Fibroblast of pulmonary artery (primary cell): ENCODE measurements around the gene ANXA10.
"Not testable (repeated sequence)": the region's sequence is repeated elsewhere in the genome, so short reads cannot be mapped to it uniquely, and the experiment has no call there.

Source experiments
- DNase-seq: peaks from one replicate; pipeline ENCODE4 v3.0.0-alpha.2; 2010; ENCODE audit warnings: low read depth
- H3K4me3 ChIP-seq: replicated peaks from 2 replicates; pipeline ENCODE4 v1.5.1; 2011; ENCODE audit warnings: low read depth, mild to moderate bottlenecking, control low read depth, low read length, moderate library complexity
- TF ChIP-seq, protein P1 (sequence below): IDR thresholded peaks from 2 replicates; pipeline ENCODE4 v1.5.1; 2011; ENCODE audit warnings: mild to moderate bottlenecking, control low read depth, low read length, inconsistent platforms; ENCODE audit errors: missing control alignments

Gene ANXA10

DNA sequence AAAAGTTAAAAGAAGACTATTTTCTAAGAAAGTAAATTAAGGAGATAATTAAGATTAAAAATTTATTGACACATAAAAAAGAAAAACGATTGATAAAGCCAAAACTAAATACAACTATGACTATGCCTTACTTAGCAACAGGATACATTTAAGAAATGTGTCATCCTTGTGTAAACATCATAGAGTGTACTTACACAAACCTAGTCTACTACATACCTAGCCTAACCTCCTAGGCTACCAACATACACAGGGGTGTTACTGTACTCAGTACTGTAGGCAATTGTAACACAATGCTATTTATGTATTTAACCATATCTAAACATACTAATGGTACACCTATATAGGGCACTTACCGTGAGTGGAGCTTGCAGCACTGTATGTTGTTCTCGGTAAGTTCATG is 108.3 kb downstream of the ANXA10 start:
- no peak for DNase-seq
- TF ChIP-seq, protein P1, sequence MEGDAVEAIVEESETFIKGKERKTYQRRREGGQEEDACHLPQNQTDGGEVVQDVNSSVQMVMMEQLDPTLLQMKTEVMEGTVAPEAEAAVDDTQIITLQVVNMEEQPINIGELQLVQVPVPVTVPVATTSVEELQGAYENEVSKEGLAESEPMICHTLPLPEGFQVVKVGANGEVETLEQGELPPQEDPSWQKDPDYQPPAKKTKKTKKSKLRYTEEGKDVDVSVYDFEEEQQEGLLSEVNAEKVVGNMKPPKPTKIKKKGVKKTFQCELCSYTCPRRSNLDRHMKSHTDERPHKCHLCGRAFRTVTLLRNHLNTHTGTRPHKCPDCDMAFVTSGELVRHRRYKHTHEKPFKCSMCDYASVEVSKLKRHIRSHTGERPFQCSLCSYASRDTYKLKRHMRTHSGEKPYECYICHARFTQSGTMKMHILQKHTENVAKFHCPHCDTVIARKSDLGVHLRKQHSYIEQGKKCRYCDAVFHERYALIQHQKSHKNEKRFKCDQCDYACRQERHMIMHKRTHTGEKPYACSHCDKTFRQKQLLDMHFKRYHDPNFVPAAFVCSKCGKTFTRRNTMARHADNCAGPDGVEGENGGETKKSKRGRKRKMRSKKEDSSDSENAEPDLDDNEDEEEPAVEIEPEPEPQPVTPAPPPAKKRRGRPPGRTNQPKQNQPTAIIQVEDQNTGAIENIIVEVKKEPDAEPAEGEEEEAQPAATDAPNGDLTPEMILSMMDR, result no peak
- no peak overlapping the region for H3K4me3 ChIP-seq

DNA sequence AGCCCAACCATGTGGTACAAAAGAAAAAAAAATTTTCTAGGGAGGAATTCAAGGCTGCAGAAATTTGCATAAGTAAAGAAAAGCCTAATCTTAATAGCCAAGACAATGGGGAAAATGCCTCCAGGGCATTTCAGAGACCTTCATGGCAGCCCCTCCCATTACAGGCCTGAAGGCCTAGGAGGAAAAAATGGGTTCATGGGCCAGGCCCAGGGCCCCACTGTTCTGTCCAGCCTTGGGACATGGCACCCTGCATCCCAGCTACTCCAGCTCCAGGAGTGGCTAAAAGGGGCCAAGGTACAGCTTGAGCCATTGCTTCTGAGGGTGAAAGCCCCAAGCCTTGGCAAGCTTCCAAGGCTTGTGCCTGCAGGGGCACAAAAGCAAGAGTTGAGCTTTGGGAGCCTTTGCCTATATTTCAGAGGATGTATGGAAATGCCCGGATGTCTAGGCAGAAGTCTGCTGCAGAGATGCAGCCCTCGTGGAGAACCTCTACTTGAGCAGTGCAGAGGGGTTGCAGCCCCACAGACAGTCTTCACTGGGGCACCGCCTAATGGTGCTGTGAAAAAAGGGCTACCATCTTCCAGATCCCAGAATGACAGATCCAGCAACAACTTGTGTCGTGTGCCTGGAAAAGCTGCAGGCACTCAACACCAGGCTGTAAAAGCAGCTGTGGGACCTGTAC is 111.0 kb downstream of the ANXA10 start:
- TF ChIP-seq, protein P1, result no peak
- no peak for DNase-seq
- H3K4me3 ChIP-seq, result no peak overlapping the region

DNA sequence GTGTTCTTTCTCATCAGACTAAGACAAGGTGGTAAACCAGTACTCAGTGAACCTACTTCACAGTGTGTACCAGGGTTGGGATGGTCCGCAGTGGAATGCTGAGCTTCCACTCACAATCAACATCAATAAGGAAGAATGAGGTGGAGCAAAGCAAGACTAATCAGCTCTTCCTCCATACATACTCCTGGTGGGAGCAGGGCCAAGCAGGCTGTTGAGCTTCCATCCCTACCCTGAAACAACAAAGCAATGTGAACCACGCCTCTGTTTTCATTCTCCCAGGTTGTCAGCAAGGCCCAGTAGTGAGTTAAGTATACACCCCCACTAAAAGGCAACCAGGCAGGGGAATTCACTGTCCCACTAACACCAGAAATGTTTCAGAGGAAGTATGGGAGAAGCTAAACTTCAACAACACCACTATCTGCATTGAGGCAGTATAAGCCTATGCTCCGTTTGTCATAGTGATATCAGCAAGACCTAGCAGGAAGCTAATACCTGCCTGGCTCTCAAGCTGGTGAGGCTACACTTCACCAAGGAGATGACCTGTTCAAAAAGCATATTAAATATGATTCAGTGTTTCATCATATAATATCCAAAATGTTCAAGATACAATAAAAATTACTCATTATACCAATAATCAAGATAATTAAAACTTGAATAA is 116.7 kb downstream of the ANXA10 start:
- TF ChIP-seq, protein P1, result no peak
- DNase-seq, result no peak
- H3K4me3 ChIP-seq, result no peak overlapping the region

DNA sequence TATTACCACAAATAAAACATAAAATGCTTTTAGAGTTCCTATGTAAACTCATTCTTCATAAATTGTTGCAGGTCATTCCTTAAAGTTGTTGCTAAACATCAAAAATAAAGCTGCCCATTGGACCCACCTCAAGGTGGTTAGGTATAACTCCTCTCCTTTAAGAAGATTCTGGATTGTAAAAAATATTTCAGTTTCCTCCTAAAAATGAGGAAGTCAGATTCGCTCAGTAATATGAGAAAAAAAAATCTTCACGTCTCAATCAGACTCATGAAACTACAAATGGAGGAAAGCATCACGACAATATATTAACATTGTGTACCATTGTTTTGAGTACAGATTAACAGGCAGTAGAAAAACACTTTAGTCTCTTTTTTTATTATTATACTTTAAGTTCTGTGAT is 120.3 kb downstream of the ANXA10 start:
- no peak for DNase-seq
- H3K4me3 ChIP-seq, result no peak overlapping the region

DNA sequence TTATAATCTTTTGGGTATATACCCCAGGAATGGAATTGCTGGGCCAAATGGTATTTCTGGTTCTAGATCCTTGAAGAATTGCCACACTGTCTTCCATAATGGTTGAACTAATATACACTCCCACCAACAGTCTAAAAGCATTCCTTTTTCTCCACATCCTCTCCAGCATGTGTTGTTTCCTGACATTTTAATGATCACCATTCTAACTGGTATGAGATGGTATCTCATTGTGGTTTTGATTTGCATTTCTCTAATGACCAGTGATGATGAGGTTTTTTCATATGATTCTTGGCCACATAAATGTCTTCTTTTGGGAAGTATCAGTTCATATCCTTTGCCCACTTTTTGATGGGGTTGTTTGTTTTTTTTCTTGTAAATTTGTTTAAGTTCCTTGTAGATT is 121.2 kb downstream of the ANXA10 start:
- not testable (repeated sequence) for H3K4me3 ChIP-seq, DNase-seq

More for the DNA sequence above, 120.3 kb downstream of the ANXA10 start:
- TF ChIP-seq, protein P1, result no peak

DNA sequence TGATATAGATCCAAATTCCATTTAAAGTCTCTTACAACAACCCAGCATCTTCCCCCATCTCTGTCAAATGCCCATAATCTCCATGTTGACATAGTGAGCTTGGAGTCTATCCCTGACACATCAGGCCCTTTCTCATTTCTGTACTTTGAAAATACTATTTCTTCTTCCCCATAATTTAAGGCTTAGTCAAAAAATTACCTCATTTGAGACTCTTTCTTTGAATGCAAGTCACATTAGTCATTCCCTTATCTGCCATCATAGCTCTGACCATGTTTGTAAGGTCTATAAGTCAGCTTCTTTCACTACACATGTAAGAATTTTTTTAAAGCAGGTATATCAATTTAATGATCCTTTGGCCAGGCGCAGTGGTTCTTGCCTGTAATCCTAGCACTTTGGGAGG is 126.3 kb downstream of the ANXA10 start:
- peak; percentile 75 for DNase-seq
- no peak overlapping the region for H3K4me3 ChIP-seq
- TF ChIP-seq, protein P1, result no peak

DNA sequence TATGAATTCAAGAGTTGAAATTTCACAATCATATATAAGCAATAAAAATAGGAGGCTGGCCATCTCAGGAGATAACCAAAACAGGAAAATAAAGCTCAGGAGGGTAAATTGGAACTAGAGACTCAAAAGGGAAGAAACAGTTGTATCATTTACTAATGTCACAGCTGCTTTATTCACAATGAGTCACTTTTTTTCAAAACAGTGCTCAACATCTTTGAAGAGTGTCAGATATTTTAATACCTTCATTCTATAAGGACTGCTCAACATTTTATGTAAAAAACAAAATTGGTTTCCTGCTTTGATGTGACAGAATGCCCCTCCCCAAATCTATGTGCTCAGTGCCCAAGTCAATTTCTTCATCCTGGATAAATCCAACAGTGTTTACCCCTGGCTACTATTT is 128.6 kb downstream of the ANXA10 start:
- DNase-seq, result no peak
- H3K4me3 ChIP-seq, result no peak overlapping the region

More for the DNA sequence above, 128.6 kb downstream of the ANXA10 start:
- TF ChIP-seq, protein P1, result no peak
